DND-41 (cell line): ENCODE measurements around the gene C1orf74.

Experiments used
- EZH2 ChIP-seq: IDR thresholded peaks from 3 replicates; pipeline ENCODE4 v1.6.1; 2012; ENCODE audit warnings: borderline replicate concordance, low read depth, mild to moderate bottlenecking, moderate library complexity, low read length, inconsistent platforms; ENCODE audit not compliant: severe bottlenecking
- TF ChIP-seq, protein P1 (sequence below): IDR thresholded peaks from 2 replicates; pipeline ENCODE4 v1.5.1; 2012; ENCODE audit warnings: borderline replicate concordance, low read length, moderate library complexity, mild to moderate bottlenecking; ENCODE audit not compliant: poor library complexity, severe bottlenecking; ENCODE audit errors: extremely low read depth

DNA sequence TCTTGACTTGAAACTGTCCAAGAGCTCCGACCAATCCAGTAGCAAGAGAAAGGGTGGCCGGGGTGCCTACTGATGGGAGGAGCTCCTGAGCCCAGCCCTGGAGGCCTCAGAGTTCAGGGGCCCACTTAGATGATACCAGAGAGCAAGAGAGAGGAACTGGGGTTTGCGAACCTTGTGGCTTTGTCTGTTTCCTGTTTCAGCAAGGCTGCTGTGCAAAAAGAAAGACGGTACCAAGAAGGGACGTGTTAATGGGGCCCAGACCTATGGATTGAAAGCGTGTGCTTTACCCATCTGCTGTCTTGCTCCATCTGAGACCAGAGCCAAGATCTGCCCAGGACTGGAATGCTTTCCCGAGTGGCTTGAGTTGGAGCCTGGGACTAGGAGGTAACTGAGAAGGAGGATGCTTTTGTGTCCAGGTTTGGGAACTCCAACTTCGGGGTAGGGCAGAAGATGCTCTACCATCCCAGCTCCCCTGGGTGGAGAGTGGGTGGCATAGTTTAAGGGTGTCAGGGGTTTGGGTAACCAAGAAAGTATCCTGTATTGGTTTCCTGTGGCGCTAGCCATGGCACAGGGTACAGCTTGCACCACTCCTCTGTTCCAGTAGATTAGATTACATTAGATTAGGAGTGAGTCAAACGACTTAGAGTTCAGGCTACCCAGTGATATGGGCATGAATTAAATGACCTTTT is 28.3 kb downstream of the C1orf74 start, which contains the start of gene TRAF3IP3:
- TF ChIP-seq, protein P1, sequence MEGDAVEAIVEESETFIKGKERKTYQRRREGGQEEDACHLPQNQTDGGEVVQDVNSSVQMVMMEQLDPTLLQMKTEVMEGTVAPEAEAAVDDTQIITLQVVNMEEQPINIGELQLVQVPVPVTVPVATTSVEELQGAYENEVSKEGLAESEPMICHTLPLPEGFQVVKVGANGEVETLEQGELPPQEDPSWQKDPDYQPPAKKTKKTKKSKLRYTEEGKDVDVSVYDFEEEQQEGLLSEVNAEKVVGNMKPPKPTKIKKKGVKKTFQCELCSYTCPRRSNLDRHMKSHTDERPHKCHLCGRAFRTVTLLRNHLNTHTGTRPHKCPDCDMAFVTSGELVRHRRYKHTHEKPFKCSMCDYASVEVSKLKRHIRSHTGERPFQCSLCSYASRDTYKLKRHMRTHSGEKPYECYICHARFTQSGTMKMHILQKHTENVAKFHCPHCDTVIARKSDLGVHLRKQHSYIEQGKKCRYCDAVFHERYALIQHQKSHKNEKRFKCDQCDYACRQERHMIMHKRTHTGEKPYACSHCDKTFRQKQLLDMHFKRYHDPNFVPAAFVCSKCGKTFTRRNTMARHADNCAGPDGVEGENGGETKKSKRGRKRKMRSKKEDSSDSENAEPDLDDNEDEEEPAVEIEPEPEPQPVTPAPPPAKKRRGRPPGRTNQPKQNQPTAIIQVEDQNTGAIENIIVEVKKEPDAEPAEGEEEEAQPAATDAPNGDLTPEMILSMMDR = no peak
- TF ChIP-seq EZH2 = no peak
